Measurements from ENCODE around the gene C9orf85. TPM values are rescaled to one million over a fixed set of nuclear protein-coding genes. Genes with fewer than 3 reads are reported as not detected.

Gene C9orf85, protein sequence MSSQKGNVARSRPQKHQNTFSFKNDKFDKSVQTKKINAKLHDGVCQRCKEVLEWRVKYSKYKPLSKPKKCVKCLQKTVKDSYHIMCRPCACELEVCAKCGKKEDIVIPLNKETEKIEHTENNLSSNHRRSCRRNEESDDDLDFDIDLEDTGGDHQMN
- 12.2 TPM for total RNA-seq

GRCh38 chr9:71911061-71911907 lies at the start of gene C9orf85, which contains the start of gene ABHD17B:
Gene C9orf85, plus strand, starts transcription at chr9:71911639. Its CDS starts 96 bp downstream, at chr9:71911735.
Gene ABHD17B, minus strand, starts transcription at chr9:71911193. Its CDS starts 36,113 bp downstream, at chr9:71875080.
- ATAC-seq (peak; percentile 99), DNase-seq (ENCODE audit: low spot score) (peak; percentile 99)
- intact Hi-C loops (cut with DNase I): no loop called here

DNA sequence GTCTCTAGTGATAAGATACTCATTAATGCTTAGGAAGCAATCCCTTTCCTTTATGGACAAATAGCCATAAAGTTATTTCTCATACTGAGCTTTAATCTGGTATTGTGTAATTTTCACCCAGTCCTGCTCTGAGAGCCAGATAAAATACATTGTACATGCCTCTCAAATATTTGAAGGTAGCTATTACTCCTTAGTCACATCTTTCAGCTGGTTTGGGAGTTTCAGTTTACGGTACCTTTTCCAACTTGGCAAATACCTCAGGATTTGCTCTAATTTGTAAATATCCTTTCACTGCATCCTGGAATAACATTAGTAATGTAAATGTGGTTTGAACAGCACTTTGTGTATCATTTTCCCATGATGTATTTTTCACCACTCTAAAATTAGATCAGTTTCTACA lies 47.8 kb upstream of the C9orf85 start:
- DNase-seq (ENCODE audit: low spot score) (no peak), ATAC-seq (no peak)
- intact Hi-C loops (cut with DNase I): no loop called here

- intact Hi-C loops (cut with DNase I): no loop called here
- no peak for DNase-seq (ENCODE audit: low spot score)
- ATAC-seq: no peak
Measured at GRCh38 chr9:71875345-71875744, 36.1 kb upstream of the C9orf85 start.

GRCh38 chr9:71876106-71876505 lies 35.3 kb upstream of the C9orf85 start:
- intact Hi-C loops (cut with DNase I): no loop called here

DNA sequence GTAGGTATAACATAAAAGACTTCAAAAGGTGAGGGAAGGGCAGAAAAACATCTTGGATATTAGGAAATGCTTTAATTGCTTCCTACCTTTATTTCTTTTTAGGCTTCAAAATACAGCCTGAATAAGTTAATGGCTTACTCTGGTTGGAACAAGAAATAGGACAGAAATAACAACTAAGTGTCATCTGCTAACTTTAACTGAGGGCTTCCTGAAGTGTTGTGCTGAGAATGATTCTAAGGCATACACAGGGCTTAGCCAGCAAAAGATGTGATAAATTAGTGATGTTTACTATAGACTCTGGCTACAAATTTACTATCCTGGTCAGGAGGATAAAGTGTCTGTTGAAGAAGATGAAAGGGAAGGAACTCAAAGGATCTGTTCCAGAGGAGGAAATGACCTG lies 34.6 kb upstream of the C9orf85 start:
- no peak for DNase-seq (ENCODE audit: low spot score)
- intact Hi-C loops (cut with DNase I): no loop called here
- no peak for ATAC-seq

More at GRCh38 chr9:71876106-71876505, 35.3 kb upstream of the C9orf85 start:
- DNase-seq (ENCODE audit: low spot score) (no peak), ATAC-seq (no peak)

DNA sequence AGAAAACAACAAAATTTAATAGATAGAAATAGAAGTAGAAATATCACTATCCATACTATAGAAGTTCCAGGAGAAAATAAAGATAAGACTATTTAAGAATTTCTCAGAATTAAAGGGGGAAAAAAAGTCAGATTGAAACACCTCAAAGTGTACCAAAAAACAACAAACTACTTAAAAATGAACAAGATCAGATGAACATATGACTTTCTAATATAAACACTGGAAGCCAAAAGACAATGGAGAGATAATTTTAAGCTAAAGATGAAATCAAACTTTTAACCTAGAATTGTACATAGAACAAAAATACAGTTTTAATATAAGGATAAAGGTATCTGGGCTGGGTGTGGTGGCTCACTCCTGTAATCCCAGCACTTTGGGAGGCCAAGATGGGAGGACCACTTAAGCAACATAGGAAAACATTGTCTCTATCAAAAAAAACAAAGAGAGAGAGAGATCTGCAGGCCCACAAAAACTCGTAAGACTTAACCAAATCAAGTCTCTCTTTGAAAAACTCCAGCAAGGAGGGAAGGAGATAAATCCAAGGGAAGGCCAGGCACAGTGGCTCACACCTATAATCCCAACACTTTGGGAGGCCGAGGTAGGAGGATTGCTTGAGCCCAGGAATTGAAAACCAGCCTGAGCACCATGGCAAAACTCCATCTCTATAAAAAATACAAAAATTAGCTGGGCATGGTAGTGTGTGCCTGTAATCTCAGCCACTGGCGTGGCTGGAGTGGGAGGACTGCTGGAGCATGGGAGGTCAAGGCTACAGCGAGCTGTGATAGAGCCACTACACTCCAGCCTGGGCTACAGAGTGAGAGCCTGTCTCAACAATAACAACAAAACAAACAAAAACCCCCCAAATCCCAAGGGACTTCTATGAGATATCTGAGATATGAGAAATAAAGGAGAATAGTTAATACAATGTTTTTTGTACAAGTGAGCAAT lies 32.8 kb upstream of the C9orf85 start:
- intact Hi-C loops (cut with DNase I): no loop called here
- DNase-seq (ENCODE audit: low spot score) (no peak), ATAC-seq (no peak)

GRCh38 chr9:71879644-71880174 lies 31.7 kb upstream of the C9orf85 start:
- intact Hi-C loops (cut with DNase I): no loop called here

DNA sequence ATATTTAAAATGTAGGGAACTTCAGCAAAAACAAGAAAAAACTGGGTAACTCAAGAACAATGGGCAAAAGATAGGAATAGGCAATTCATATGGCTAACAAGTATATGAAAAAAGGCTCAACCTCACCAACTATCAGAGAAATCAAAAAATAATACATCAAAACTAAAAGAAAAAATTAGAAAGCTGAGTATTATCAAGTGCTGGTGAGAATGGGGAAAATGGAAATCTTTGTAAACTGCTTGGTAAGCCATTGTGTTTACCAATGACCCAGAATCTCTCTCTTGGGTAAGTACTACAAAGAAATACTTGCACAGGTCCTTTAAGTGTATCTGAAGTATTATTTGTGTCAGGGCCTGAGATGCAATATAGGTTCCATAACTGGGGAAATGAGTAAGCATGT lies 27.4 kb upstream of the C9orf85 start:
- DNase-seq (ENCODE audit: low spot score) (no peak), ATAC-seq (no peak)
- intact Hi-C loops (cut with DNase I): no loop called here

More at GRCh38 chr9:71879644-71880174, 31.7 kb upstream of the C9orf85 start:
- no peak for ATAC-seq
- DNase-seq (ENCODE audit: low spot score): no peak

GRCh38 chr9:71885467-71885866 lies 26.0 kb upstream of the C9orf85 start:
- ATAC-seq (no peak), DNase-seq (ENCODE audit: low spot score) (no peak)
- intact Hi-C loops (cut with DNase I): no loop called here

DNA sequence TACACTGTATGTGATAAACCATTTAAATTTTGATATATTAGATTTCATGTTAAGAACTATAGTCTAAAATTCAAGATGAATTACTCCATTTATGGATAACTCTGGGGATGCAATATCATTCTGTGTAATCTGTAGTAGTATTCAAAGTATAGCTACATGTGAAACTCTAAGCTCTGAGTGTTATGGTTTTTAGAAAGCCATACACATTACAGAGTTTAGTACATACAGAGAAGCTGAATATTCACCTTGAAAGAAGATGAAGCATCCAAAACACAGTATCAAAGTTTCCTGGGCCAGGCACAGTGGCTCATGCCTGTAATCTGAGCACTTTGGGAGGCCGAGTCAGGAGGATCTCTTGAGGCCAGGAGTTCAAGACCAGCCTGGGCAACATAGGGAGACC lies 25.4 kb upstream of the C9orf85 start:
- intact Hi-C loops (cut with DNase I): no loop called here
- no peak for DNase-seq (ENCODE audit: low spot score)

GRCh38 chr9:71886541-71886940 lies 24.9 kb upstream of the C9orf85 start:
- ATAC-seq (no peak), DNase-seq (ENCODE audit: low spot score) (no peak)
- intact Hi-C loops (cut with DNase I): no loop called here

More for the DNA sequence above, 25.4 kb upstream of the C9orf85 start:
- ATAC-seq: no peak

DNA sequence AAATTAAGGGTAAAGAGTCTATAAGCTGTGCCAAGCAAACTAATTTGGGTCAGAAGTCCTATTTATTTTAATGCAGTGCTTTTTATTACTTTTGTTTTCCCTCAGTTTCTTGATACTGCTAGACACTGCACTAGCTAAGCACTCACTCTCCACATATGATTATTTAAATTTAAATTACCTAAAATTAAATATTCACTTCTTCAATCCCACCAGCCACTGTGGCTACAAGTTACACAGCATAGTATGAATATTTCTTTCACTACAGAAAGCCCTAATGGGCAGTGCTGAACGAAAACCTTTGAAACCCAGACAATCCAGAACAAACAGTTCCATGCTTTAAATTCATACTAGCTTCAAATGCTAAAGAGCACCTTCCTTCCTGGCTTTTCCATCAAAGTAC lies 24.1 kb upstream of the C9orf85 start:
- no peak for DNase-seq (ENCODE audit: low spot score)
- ATAC-seq: no peak
- intact Hi-C loops (cut with DNase I): no loop called here

- DNase-seq (ENCODE audit: low spot score) (no peak), ATAC-seq (no peak)
- intact Hi-C loops (cut with DNase I): no loop called here
Measured at GRCh38 chr9:71890042-71890679, 21.3 kb upstream of the C9orf85 start.

DNA sequence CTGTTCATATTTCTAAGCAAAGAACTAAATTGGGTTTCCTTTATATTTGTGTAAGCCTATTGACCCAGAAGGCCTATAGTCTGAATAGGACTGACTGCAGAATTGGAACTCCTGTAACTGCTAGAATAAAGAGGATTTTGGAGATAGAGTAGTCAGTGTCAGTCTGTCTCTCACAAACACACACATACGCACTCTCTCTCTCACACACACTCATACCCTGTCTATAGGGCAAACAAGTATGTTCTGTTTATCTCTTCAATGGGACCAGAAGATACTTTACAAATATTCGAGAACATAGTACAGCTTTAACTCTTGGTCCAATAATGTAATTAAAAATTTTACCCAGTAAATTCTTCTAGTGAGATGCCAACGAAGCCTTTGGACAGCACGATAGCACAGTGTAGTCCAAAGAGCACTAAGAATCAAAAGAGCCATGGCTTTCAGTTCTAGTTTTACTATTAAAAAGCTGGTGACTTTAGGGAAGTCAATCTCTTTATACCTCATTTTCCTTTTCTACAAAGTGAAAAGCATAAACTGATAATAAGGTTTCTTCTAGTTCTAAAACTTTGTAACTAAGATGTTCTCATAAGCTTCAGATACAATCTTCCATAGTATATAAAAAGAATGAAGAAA lies 19.8 kb upstream of the C9orf85 start:
- no peak for DNase-seq (ENCODE audit: low spot score)
- intact Hi-C loops (cut with DNase I): no loop called here
- ATAC-seq: no peak

- ATAC-seq (no peak), DNase-seq (ENCODE audit: low spot score) (no peak)
- intact Hi-C loops (cut with DNase I): no loop called here
Measured at GRCh38 chr9:71895117-71895516, 16.3 kb upstream of the C9orf85 start.

GRCh38 chr9:71895955-71896354 lies 15.5 kb upstream of the C9orf85 start:
- ATAC-seq: no peak
- intact Hi-C loops (cut with DNase I): no loop called here
- no peak for DNase-seq (ENCODE audit: low spot score)

DNA sequence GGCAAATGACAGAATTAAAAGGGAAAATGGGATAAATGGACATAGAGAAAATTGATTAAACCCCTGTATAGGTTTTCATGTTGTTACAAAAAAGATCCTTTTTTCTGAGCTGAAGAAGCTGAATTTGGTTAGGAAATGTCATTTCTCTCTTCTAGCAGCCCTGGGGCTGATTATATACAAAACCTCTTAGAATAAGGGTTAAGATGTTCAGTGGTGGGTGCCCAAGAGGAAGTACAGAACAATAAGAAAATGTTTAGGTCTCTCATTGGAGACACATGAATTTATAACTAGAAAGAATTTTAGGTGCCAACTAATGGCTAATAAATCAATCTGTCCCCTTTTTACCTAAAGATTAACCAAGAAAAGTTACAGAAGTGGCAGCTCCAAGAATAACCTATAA lies 14.7 kb upstream of the C9orf85 start:
- intact Hi-C loops (cut with DNase I): no loop called here
- DNase-seq (ENCODE audit: low spot score): no peak
- ATAC-seq: no peak

GRCh38 chr9:71897577-71897976 lies 13.9 kb upstream of the C9orf85 start:
- no peak for DNase-seq (ENCODE audit: low spot score)
- ATAC-seq: no peak
- intact Hi-C loops (cut with DNase I): no loop called here
